Astrocyte of the spinal cord (primary cell): ENCODE data around the gene CORO1C.
"Not testable (repeated sequence)": the region's sequence is repeated elsewhere in the genome, so short reads cannot be mapped to it uniquely, and the experiment has no call there.

Experiments used
- DNase-seq: peaks from one replicate; pipeline ENCODE4 v3.0.0; 2011; ENCODE audit warnings: low read depth, low spot score
- H3K4me3 ChIP-seq: 2 replicates; pipeline ENCODE4 v1.5.1; 2011; ENCODE audit warnings: low read depth, mild to moderate bottlenecking, low read length, moderate library complexity
- CTCF ChIP-seq: IDR thresholded peaks from 2 replicates; pipeline ENCODE4 v1.5.1; 2012; ENCODE audit warnings: low read depth, mild to moderate bottlenecking, low read length, inconsistent platforms
- in situ Hi-C: cut with HindIII; loops from 2 replicates; pipeline ENCODE4 v1.10.0; 2017; ENCODE audit warnings: low sequenced_read_pairs

The CORO1C gene

GRCh38 chr12:108634341-108634751 is 97.0 kb downstream of the CORO1C start:
- DNase-seq, result no peak
- TF ChIP-seq CTCF, result no peak
- in situ Hi-C loops, result no loop called here
- H3K4me3 ChIP-seq, result no peak overlapping the region

- no peak for TF ChIP-seq CTCF
- in situ Hi-C loops, result no loop called here
- no peak for DNase-seq
- no peak within 1 kb of the TSS for H3K4me3 ChIP-seq
Observed at GRCh38 chr12:108633534-108634248, 97.6 kb downstream of the CORO1C start, which contains the start of gene SELPLG. Gene SELPLG, minus strand, starts transcription at chr12:108633894. Its CDS starts 9,587 bp downstream, at chr12:108624307.

GRCh38 chr12:108633081-108633533 is 98.2 kb downstream of the CORO1C start:
- in situ Hi-C loops, result no loop called here
- H3K4me3 ChIP-seq, result no peak overlapping the region
- no peak for DNase-seq
- no peak for TF ChIP-seq CTCF

GRCh38 chr12:108631261-108631660 is 100.1 kb downstream of the CORO1C start:
- DNase-seq, H3K4me3 ChIP-seq, in situ Hi-C loops: not testable (repeated sequence)

GRCh38 chr12:108630481-108631207 is 100.7 kb downstream of the CORO1C start:
- TF ChIP-seq CTCF, result no peak
- H3K4me3 ChIP-seq, result no peak overlapping the region

GRCh38 chr12:108629824-108630476 is 101.4 kb downstream of the CORO1C start:
- H3K4me3 ChIP-seq, result no peak overlapping the region
- in situ Hi-C loops, result no loop called here
- DNase-seq, result peak; percentile 75
- TF ChIP-seq CTCF, result no peak

More at GRCh38 chr12:108630481-108631207, 100.7 kb downstream of the CORO1C start:
- in situ Hi-C loops, result no loop called here
- DNase-seq, result no peak
